HG03097 (cell line): ENCODE results near the gene ADIRF.
"Not testable (repeated sequence)": the region's sequence is repeated elsewhere in the genome, so short reads cannot be mapped to it uniquely, and the experiment has no call there.

Experiments
- ATAC-seq: cut with Tn5 transposase; IDR thresholded peaks from one replicate; pipeline ENCODE4 v1.9.1; 2021; ENCODE audit not compliant: unreplicated experiment, low FRiP score

The ADIRF gene

GRCh38 chr10:86945361-86946212 lies 22.7 kb upstream of the ADIRF start:
- no peak for ATAC-seq

- no peak for ATAC-seq
Observed at GRCh38 chr10:86946213-86947155, 21.8 kb upstream of the ADIRF start.

- ATAC-seq, result not testable (repeated sequence)
Observed at GRCh38 chr10:86947806-86948205, 20.5 kb upstream of the ADIRF start.

GRCh38 chr10:86950349-86950748 lies 17.9 kb upstream of the ADIRF start:
- ATAC-seq, result no peak

- ATAC-seq, result no peak
Observed at GRCh38 chr10:86951184-86951761, 17.0 kb upstream of the ADIRF start.

- ATAC-seq, result no peak
Observed at GRCh38 chr10:86952106-86952505, 16.2 kb upstream of the ADIRF start.

GRCh38 chr10:86952697-86953096 lies 15.6 kb upstream of the ADIRF start:
- not testable (repeated sequence) for ATAC-seq

- ATAC-seq, result no peak
Observed at GRCh38 chr10:86953747-86954680, 14.3 kb upstream of the ADIRF start.

GRCh38 chr10:86954681-86955500 lies 13.4 kb upstream of the ADIRF start:
- no peak for ATAC-seq

- no peak for ATAC-seq
Observed at GRCh38 chr10:86955501-86956194, 12.6 kb upstream of the ADIRF start.

GRCh38 chr10:86956195-86956847 lies 12.0 kb upstream of the ADIRF start:
- no peak for ATAC-seq

- ATAC-seq, result no peak
Observed at GRCh38 chr10:86956848-86957448, 11.3 kb upstream of the ADIRF start.

GRCh38 chr10:86957471-86958115 lies 10.7 kb upstream of the ADIRF start, which contains the start of gene MMRN2:
Gene MMRN2 (minus strand): TSS chr10:86957615. CDS start chr10:86957541, 74 bp downstream.
- ATAC-seq, result no peak

- ATAC-seq, result no peak
Observed at GRCh38 chr10:86958116-86958900, 10.0 kb upstream of the ADIRF start, which contains the start of gene SNCG. Gene SNCG (plus strand): TSS chr10:86958599. CDS start chr10:86958698, 99 bp downstream.

GRCh38 chr10:86958901-86959736 lies 9.2 kb upstream of the ADIRF start:
- no peak for ATAC-seq

- ATAC-seq, result no peak
Observed at GRCh38 chr10:86959737-86960002, 8.6 kb upstream of the ADIRF start.
